Stimulated activated CD4-positive, alpha-beta T cell treated with anti-CD3 and anti-CD28 coated beads, Interleukin-12 subunit alpha, Interleukin-12 subunit beta, amount 100 ng/mL, for 48 hours (primary cell): ENCODE results near the gene RNF144A.

ENCODE experiments used
- DNase-seq, 3 donors: peaks; one replicate each; pipeline ENCODE4 v3.0.0-alpha.2; 2020; ENCODE audit warnings: low read depth in 2 of 3, low spot score in 1 of 3

Gene RNF144A

DNA sequence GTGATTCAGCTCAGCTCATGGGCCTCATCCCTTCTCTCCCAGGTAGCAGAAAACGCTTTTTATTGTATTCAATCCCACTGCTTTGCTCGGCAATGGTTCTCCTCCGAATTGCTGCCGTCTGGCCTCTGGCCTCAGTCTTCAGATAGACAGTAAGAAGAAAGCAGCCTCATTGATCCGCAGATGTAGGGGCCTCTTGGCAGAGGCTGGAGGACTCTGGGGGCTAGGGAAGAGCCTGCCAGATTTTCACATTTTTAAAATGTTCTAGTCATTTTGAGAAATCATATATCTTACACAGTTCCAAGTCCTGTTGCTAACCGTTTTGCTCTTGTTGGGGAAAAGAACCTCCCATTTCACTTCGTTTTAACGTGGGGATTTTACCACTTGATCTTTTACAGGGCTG, 123.3 kb downstream of the RNF144A start:
- no peak for DNase-seq

DNA sequence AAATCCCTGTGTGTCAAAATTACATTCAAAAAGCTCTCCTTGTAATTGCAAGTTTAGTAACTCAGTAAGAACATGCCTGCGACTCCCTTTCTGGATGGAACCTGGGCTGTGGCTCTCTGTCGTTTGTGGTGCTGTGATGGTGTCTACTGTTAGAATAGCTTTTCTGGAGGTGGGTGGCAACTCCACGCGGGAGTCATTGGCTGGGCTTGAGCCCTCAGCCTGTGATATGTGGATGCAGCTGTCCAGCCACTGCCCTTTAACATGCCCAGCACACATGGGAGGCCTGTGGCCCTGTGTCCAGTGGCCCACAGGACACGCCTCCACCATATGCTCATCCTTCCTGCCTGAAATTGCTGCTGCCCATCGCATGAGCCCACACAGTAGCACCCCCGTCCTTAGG, 124.2 kb downstream of the RNF144A start:
- no peak for DNase-seq

DNA sequence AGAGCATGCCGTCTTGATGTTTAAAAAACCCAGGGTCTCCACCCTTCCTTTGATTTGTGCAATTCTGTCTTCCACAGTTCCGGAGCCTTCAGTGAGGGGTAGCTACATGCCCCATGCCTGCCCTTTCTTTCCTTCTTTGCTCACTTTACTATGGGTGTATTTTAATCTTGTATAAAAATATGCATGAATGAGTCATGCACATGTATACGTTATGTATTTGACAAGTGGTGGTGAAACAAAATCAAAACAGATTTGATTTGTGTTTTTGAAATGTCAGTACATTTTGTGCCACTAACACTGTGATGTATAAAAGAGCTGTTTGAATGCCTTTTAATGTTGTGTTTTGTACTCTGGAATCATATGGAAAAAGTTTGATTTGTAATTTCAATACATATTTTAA, 126.5 kb downstream of the RNF144A start:
- no peak for DNase-seq

DNA sequence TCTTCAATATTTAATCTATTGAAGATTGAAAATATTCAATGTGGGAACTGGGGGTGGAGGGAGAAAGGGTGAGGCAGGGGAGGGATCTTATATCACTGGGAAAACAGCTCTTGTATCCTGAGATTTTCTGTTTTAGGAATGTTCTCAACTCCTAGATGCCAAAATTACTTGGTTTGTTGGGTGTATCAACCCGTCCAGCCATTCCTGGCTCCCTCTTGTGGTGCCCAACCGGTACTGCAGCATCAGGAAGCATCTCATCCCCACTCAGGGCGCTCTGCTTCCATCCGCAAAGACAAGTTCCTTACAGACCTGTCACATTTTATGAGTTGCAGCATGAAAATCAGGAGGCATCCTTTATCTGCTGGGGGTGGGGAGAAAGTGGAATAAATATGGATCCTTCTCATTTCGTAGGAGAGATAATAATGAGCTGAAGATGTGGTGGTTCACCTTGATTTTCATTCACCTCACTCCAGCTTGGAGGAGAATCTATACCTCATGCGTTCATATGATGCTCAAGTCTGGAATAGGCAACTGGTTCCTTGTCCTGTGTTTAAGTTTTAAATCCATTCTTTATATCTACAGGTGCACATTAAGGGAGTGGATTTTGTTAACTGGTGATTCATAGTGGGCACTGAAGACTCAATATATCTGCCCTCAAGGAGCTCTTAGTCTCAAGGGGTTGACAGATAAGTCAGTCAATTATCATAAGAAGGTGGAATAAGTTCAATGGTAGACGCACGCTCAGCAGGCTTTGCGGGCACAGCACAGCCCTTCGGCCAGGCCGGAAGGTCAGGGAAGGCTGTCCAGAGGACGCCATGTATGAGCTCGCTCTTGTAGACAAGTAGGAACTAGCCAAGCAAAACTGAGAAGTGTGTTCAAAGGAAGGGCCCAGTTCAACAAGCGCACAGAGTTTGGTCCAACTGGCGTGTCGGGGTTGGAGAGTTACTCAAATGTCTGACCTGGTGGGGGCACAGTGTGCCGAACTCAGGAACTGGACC, 127.3 kb downstream of the RNF144A start:
- peak; percentile 31 to 61 (median 41) for DNase-seq

DNA sequence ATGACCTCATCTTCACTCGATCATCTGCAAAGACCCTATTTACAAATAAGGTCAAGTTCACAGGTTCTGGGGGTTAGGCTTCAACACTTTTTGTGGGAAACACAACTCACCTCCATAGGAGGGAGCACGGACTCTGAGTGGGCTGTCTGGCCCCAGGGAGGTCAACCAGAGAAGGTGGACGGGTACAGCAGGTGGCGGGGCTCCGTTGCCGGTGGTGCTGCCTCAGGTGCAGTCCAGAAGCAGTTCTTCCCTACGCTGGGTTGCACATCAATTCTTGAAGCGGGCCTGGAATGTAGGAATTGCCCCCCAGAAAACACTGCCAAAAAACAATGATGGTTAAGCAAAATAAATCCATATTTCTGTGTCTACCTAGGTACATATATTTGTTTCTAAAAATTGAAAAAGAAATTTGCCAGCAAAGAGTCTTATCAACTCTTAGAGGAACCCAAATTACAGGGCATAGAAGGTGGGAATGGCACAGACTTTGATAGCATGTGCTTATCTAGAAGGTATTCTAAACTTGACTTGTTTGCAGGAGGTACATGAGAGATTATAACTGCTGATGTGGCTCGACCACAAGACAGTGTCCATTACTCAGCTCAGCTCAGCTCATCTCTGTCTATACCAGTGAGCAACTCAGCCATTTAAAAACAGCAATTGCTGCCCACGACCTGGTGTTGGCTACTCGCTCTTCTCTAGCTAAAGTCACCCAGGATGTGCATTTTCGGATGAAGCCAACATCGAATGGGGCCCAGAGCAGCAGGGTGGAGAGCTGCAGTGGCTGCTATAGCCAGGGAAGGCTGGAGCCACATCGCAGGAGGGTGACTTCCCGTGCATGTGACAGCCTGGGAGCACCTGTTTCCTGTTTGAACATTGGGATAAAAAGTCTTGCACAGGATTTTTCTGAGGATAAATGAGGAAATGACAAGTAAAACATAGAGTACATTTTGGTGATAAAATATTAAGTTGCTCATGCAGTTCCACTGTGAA, 128.7 kb downstream of the RNF144A start:
- no peak for DNase-seq

DNA sequence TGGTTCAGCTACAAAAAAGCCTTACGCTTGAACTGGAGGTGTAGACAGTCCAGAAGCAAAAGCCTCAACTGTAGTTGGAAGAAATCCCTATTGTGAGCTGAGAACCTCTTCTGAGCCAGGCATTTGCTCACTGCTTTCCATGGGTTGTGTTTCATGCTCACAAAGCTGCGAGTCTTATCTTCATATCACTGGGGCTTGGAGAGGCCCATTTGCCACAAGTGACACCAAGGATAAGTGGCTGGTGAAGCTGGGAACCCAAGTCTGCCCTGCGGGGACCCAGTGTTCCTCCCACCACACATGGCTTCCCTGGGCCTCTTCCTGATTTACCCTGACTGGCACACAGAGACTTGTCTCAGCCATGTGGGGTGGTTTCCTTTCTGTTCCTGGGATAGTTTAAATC, 130.4 kb downstream of the RNF144A start:
- DNase-seq: no peak

DNA sequence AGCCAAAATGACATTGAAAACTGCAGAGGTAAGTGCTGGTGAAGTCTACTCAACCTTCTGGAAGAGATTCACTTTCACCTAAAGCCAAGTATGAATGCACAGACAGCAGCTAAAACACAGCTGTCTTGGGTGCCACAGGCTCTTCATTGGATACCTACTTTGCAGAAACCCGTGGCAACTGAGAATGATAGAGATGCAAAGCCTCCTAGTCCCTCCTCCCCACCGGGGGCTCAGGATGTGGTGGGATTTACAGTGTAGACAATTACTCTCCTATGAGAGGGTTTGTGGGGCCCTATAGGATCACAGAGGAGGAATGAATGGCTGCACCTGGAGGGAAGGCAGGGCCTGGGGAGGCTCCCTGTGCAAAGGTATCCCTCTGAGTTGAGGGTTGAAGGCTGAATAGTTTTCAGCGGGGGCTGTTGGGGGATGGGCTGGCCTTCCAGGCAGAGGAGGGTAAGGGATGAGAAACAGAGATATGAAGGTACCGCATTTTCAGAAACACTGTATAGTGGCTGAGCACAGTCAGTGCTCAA, 131.6 kb downstream of the RNF144A start:
- no peak for DNase-seq

DNA sequence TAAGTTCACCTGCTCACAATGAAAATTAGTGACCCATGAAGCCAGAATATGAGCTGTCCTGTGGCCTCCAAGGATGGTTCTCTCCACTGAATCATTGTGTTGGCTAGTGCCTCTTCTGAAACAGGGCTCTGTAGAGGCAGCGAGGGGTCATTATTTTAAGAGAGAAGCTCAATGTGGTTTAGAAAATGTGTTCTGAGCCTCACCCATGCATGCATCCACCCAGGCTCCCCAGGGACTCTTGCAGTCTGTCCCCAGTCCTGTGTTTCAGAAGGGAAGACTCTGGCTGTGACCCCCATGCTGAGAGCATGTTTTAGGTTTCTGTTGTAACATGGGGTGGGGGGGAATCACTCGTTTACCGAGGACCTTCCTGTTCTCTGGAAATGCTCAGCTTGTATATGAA, 135.2 kb downstream of the RNF144A start:
- DNase-seq: no peak

DNA sequence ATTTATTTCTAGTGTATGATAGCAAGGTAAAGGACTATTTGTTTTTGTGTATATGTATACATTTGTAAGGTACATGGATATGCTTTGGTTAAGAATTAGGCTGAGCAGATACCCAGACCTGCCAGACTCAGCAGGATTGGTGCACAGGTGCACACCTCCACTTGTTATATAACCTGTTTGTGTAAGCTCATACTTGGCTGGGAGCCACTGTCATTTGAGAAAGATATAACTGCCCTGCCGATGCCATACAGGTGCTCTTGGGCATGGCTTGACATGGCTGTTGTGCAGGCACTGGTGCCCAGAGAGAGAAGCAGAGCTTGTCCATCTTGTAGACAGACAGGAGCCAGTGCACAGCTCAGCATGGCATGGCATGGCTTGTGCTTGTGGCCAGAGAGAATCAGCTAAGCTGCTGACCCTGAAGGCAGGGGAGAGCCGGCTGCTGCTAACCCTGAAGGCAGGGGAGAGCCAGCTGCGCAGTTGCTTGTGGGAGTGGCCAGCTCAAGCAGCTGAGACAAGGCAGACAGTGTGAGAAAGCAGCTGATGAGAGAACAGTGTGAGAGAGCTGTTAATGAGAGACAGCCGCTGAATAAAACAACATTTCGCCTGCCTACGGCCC, 136.5 kb downstream of the RNF144A start:
- no peak for DNase-seq

DNA sequence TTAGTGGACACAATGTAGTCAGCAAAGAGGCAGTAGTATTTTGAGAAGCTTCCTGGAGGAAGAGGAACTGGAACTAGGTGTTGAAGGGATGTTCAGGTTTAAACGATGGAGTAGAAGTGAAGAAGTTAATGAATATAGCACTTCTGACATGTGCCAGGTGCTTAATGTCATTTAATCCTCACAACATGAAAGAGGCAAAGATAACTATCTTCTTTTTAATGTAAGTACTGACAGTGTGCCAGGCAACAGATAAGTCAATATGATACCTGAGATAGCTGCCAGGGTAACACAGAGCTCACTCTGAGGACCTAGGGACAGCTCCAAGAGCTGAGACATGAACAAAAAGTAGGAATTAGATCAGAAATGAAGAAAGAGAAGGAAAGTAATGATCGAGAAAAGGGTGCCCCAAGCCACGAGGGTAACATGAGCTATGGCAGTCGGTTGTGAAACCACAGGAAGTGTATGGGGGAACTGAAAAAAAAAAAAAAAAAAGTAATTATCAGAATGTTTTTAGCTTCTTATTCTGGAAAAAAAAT, 140.7 kb downstream of the RNF144A start:
- DNase-seq: no peak

DNA sequence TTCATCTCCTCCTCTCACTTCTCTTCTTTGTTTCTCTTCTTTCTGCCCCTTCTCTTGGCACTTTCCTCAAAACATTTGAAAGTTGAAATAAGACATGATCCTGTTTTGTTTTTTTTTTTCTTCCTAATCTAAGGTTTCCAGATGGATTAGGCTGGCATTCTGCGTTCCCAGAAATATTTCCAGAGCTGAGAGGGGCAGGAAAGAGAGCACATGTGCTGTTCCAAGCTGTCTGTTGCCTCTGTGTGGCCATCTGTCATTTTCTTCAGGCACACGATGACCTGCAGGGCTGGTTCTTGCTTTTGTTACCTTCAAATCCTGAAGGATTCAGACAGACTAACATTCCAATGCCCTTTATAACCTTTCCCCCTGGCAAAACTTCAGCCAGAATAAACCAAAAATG, 142.9 kb downstream of the RNF144A start:
- DNase-seq: no peak

DNA sequence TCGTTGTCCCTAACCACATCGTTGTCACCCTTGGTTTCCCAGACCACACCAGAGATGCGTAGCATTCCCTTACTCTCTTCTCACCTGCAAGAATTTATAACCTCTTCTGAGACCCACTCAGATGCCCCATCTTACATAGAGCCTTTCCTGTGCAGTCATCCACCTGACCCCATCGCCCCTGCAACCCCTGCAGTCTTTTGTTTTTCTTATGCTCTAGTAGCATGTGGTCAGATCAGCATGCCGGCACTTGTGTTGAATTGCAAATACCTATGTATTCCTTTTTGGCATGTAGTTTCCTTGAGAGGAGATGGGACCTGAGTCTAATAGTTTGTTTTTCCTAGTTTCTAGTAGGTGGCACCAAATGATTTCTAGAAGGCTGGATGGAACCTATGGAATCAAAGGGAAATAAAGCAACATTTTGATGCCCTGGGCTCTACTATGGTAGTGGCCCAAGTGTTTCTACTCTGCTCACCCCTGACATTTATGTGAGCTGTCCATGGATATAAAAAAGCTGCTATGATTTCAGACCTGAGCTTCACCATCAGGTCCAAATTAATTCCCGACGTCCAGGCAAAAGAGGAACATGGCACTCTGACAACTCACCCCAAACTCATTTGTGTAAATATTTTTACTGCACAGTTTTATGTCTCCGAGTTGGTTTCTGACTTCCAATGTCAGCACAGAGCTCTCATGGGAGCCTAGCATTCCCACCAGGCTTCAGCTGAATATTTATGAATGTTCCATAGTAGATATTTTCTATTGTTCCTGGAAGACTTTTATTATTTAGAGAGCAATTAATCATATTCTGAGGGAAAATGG, 143.6 kb downstream of the RNF144A start:
- DNase-seq: no peak

DNA sequence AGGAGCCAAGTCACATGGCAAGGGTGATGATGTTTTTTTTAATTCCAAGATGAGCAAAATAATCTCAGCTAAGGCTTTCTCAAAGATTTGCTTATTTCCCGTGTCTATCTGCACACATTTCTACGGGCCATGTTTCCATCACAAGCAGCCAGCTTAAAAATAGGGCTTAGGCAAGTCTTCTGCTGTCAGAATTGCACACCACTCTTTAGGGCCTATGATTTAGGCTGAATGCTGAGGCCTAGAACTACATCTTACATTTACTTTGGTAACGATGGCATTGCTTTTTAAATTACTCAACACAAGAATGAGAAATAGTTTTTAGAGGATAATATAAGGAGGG, 144.2 kb downstream of the RNF144A start:
- no peak for DNase-seq

DNA sequence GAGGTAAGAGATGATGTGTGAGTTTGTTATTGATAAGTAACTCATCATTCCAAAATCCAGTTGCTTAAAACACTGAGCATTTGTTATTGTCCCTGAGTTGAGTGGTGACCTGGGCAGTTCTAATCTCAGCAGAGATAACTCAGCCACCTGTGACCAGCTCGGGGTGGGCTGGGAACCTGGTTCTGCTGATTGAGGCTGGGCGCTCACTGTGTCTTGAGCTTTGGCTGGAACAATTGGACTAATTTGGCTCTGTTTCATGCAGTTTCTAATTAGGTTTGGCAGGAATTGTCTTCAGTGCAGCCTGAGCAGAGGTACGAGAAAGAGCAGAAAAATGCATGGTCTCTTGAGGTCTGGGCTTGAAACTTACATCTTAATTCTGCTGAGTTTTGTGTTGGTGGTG, 144.7 kb downstream of the RNF144A start:
- no peak for DNase-seq

DNA sequence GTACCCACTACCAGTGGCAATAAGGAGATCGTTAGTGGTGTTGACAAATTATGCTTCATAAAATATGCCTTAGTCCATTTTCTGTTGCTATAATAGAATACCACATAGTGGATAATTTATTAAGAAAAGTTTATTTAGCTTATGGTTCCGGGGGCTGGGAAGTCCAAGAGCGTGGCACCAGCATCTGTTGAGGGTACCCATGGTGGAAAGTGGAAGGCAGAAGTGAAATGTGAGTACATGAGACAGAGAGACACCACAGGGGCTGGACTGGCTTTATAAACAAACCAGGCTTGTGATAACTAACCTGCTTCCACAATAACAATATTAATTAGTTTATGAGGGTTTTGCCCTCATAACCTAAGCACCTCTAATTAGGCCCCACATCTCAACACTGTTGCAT, 146.6 kb downstream of the RNF144A start:
- DNase-seq: no peak

DNA sequence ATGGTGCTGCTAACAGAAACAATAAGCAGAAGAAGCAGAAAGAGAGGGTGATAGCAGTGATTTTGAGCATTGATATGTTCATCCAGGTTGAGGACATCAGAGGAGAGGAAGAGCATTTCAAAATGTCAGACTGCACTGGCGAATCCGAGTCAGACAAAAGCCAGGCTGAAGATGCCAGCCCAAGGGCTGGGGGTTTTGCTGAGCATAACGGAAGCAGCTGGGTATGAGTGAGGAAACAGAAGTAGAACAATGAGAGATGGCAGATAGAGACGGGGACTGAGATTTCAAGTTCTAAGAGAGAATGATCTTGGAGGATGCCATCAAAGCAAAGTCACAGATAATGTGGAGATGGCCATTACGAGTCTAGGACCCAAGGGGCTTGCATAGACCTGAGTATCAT, 151.2 kb downstream of the RNF144A start:
- no peak for DNase-seq

DNA sequence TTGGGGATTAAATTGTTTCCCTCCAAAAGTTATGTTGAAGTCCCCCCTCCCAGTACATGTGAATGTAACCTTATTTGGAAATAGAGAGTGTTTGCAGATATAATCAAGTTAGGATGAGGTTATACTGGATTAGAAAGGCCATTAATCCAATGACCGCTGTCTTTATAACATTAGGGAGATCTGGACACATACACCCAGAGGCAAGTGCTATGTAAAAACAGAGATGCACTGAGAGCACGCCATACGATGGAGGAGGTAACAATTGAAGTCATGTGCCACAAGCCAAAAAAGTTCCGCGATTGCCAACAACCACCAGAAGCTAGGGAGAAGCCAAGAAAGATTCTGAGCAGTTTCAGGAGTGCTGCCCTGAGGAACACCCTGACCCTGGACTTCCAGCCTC, 153.3 kb downstream of the RNF144A start:
- DNase-seq: no peak

DNA sequence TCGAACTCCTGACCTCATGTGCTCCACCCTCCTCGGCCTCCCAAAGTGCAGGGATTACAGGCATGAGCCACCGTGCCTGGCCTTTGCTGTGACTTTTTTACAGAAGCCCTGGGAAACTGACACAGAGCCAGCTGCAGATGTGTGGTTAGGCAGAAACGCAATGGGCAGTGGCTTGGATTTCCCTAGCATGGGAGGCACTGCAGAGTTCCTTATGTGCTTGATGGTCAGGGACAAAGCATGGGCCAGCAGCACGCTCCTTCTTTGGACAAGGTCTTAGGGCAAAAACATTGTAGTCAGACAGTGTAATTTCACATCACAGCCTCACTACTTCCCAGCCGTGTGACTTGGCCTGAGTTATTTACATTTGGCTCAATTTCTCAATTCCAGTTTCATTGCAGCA, 153.9 kb downstream of the RNF144A start:
- DNase-seq: no peak

DNA sequence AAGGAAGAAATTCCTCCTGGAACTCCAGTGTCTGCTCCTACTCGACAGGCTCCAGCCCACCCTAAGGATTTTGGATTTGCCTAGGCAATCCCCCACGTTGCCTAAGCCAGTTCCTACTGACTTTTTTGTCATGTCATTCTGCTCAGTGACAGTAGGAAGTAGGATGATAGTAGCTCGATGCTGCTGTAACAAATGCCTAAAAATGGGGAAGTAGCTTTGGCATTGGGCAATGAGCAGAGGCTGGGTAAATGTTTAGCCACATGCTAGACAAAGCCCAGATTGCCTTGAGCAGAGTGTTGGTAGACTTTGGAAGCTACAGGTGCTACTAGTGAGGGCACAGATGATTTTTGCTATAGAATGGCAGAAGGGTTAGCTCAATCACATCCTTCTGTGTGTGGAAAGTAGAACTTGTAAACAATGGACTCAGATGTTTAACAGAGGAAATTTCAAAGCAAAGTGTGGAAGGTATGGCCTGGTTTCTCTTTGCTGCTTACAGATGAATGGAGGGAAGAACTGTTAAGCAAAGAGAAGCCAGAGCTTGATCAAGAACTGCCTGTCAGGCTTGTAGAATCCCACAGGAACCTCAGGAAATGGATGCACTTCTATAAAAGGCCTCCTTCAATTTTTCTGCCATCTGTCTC, 154.8 kb downstream of the RNF144A start:
- DNase-seq: no peak

DNA sequence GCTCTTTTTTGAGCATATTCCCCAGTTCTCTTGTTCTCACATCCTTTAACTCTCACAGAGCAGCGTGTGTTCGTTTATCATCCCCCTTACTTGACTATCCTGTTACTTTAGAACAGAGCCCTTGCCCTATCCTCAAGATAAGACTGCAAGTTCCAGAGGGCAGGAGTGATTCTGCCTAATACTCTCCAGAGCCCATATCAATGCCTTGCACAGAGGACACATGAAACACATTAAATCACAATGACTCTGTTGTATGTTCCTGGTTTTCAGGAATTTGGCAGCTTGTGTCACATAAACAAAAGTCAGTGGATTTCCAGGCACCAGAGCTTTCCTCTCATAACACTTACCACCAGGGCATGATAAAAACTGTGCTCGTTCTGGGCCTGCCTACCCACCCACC, 156.7 kb downstream of the RNF144A start:
- no peak for DNase-seq
